ENCODE data around the gene CALML6. TPM values are rescaled to one million over a fixed set of nuclear protein-coding genes. Genes with fewer than 3 reads are reported as not detected.
"Not testable (repeated sequence)": the region's sequence is repeated elsewhere in the genome, so short reads cannot be mapped to it uniquely, and the experiment has no call there.

CALML6 gene
- total RNA-seq, 1 experiment from 2014 or later = 0.28 TPM

GRCh38 chr1:1929102-1929638, 14.1 kb downstream of the CALML6 start:
- no TSS peak for BruUV-seq (replicated peaks)
- TF ChIP-seq CTCF (conservative IDR thresholded peaks at IDR 0.05; ENCODE audit: low read depth, low read length) = no peak
- no peak for TF ChIP-seq EZH2 (IDR thresholded peaks at IDR 0.05; ENCODE audit: borderline replicate concordance, low read depth, low read length, poor library complexity, severe bottlenecking)
- POLR2A ChIA-PET (ENCODE audit: low non-redundant PET) = no interaction called here

DNA sequence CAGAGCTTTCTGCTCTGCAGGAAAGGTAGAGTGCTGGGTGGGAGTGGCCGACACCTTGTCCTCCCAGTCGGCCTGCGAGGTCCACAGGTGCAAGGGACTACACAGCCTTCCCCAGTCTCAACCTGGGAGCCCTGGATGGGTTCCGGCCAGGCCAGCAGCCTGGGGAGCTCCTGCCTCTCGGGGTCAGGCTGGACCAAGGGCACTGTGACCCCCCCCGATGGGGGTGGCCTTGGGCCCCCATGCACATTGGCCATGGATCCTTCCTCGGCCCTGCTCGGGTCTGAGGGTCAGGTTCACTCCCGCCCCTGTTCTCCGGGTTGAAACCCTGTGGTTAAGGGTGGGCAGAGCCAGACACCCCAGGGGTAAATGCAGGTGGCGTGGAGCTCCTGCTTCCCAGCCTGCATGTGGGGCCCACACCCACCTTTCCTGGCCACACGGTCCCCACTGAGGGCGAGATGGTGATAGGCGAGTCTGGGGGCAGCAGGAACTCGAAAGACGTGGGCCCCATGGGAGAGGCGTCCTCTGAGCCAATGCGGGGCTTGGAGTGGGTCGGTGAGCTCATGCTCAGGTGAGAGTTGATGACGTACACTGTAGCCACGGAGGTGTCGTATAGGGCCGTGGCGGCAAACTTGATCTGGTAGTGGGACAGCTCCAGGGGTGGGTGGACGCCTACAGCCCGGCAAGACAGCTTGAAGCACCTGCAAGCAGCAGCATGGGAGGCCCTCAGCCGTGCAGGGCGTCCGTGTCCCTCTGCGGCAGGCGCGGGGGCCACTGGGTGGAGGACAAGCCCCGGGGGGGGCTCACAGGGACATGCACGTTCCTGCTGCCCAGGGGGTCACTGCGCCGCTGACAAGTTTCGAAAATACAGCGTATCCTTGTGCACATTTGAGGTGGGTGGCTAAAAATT, 14.8 kb downstream of the CALML6 start:
- Histone ChIP-seq H3K4me1 (ENCODE audit: insufficient read depth, low read length, poor library complexity, severe bottlenecking) (no peaks in the 10 kb centered on the region), H3K27me3 (replicated peaks; ENCODE audit: insufficient read depth, low read depth, low read length, poor library complexity) (no peaks in the 10 kb centered on the region), H3K4me3 (ENCODE audit: low read depth, low read length, poor library complexity, severe bottlenecking) (no peak overlapping the region), H3K36me3 (ENCODE audit: insufficient read depth, low read length, poor library complexity, severe bottlenecking) (no peaks in the 10 kb centered on the region), H3K9me3 (ENCODE audit: low read depth, low read length, poor library complexity, severe bottlenecking) (no peaks in the 10 kb centered on the region), H3K27ac (ENCODE audit: low read depth, low read length, poor library complexity, severe bottlenecking) (no peak overlapping the region)
- BruUV-seq (replicated peaks) = no TSS peak
- no peak for TF ChIP-seq CTCF (conservative IDR thresholded peaks at IDR 0.05; ENCODE audit: low read depth, low read length)
- no peak for TF ChIP-seq EZH2 (IDR thresholded peaks at IDR 0.05; ENCODE audit: borderline replicate concordance, low read depth, low read length, poor library complexity, severe bottlenecking)
- POLR2A ChIA-PET (ENCODE audit: low non-redundant PET) = no interaction called here
- no peak for DNase-seq (ENCODE audit: low spot score)
- intact Hi-C loops (cut with micrococcal nuclease; ENCODE audit: unreplicated experiment) = no loop called here
- CTCF ChIA-PET = interaction anchor here (0.6 kb wide), 1 partner anchor 29 kb away, joined by 3 read pairs; no protein-coding TSS in a partner anchor

More at GRCh38 chr1:1929102-1929638, 14.1 kb downstream of the CALML6 start:
- Histone ChIP-seq H3K27ac (ENCODE audit: low read depth, low read length, poor library complexity, severe bottlenecking) (no peak overlapping the region), H3K4me3 (ENCODE audit: low read depth, low read length, poor library complexity, severe bottlenecking) (no peak overlapping the region), H3K4me1 (ENCODE audit: insufficient read depth, low read length, poor library complexity, severe bottlenecking) (no peaks in the 10 kb centered on the region), H3K27me3 (replicated peaks; ENCODE audit: insufficient read depth, low read depth, low read length, poor library complexity) (no peaks in the 10 kb centered on the region), H3K9me3 (ENCODE audit: low read depth, low read length, poor library complexity, severe bottlenecking) (no peaks in the 10 kb centered on the region), H3K36me3 (ENCODE audit: insufficient read depth, low read length, poor library complexity, severe bottlenecking) (no peaks in the 10 kb centered on the region)
- intact Hi-C loops (cut with micrococcal nuclease; ENCODE audit: unreplicated experiment) = no loop called here
- CTCF ChIA-PET = no interaction called here
- DNase-seq (ENCODE audit: low spot score) = no peak

DNA sequence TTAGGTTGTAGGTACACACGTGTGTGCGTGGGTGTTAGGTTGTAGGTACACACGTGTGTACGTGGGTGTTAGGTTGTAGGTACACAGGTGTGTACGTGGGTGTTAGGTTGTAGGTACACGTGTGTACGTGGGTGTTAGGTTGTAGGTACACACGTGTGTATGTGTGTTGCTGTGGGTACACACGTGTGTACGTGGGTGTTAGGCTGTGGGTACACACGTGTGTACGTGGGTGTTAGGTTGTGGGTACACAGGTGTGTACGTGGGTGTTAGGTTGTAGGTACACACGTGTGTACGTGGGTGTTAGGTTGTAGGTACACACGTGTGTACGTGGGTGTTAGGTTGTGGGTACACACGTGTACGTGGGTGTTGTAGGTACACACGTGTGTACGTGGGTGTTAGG, 19.8 kb downstream of the CALML6 start:
- BruUV-seq (replicated peaks) = not testable (repeated sequence)

More for the DNA sequence above, 19.8 kb downstream of the CALML6 start:
- H3K9me3 ChIP-seq (ENCODE audit: low read depth, low read length, poor library complexity, severe bottlenecking); intact Hi-C loops (cut with micrococcal nuclease; ENCODE audit: unreplicated experiment); H3K27ac ChIP-seq (ENCODE audit: low read depth, low read length, poor library complexity, severe bottlenecking); CTCF ChIA-PET; DNase-seq (ENCODE audit: low spot score); H3K4me1 ChIP-seq (ENCODE audit: insufficient read depth, low read length, poor library complexity, severe bottlenecking); H3K4me3 ChIP-seq (ENCODE audit: low read depth, low read length, poor library complexity, severe bottlenecking); H3K36me3 ChIP-seq (ENCODE audit: insufficient read depth, low read length, poor library complexity, severe bottlenecking); H3K27me3 ChIP-seq (replicated peaks; ENCODE audit: insufficient read depth, low read depth, low read length, poor library complexity); POLR2A ChIA-PET (ENCODE audit: low non-redundant PET): not testable (repeated sequence)
